Breast epithelium (tissue), 4 donors: ENCODE data around the gene TBC1D32. TPM values are rescaled to one million over a fixed set of nuclear protein-coding genes. Genes with fewer than 3 reads are reported as not detected.
"Not testable (repeated sequence)": the region's sequence is repeated elsewhere in the genome, so short reads cannot be mapped to it uniquely, and the experiment has no call there.

Experiments
- DNase-seq, 2 donors: peaks; one replicate each; pipeline ENCODE4 v3.0.0-alpha.2; 2019; ENCODE audit warnings: low spot score in 2 of 2
- H3K27ac ChIP-seq, 2 donors: fragments of 200-600 bp; sonication (generic) in 1 of 2; one replicate each; pipeline ENCODE4 v1.5.1; 2016 to 2019; ENCODE audit warnings: mild to moderate bottlenecking in 1 of 2
- H3K27me3 ChIP-seq, 2 donors: fragments of 200-600 bp; sonication (generic) in 1 of 2; one replicate each; pipeline versions ENCODE4 v1.5.1 to v1.6.0; 2017 to 2019; ENCODE audit warnings: control low read depth in 1 of 2, mild to moderate bottlenecking in 1 of 2
- H3K36me3 ChIP-seq: fragments of 200-600 bp; one replicate; pipeline ENCODE4 v1.5.1; 2019
- H3K4me1 ChIP-seq, 2 donors: fragments of 200-600 bp; sonication (generic); one replicate each; pipeline ENCODE4 v1.5.1; 2016 to 2019; ENCODE audit warnings: control low read depth in 1 of 2
- H3K4me3 ChIP-seq, 3 donors: fragments of 200-600 bp; sonication (generic); 1 replicate in 2 of 3; 2 replicates in 1 of 3; pipeline ENCODE4 v1.5.1; 2016 to 2019; ENCODE audit warnings: mild to moderate bottlenecking in 3 of 3, moderate library complexity in 2 of 3
- H3K9me3 ChIP-seq, 2 donors: fragments of 200-600 bp; sonication (generic) in 1 of 2; one replicate each; pipeline ENCODE4 v1.5.1; 2016 to 2019; ENCODE audit warnings: control low read depth in 1 of 2
- CTCF ChIP-seq, 3 donors: fragments of 450-650 bp; IDR thresholded peaks; one replicate each; pipeline ENCODE4 v1.5.1; 2016 to 2017; ENCODE audit warnings: antibody characterized with exemption in 3 of 3, mild to moderate bottlenecking in 3 of 3, moderate library complexity in 3 of 3
- POLR2A ChIP-seq: fragments of 450-650 bp; IDR thresholded peaks from one replicate; pipeline ENCODE4 v1.6.1; 2016; ENCODE audit warnings: antibody characterized with exemption, mild to moderate bottlenecking, moderate library complexity
- POLR2AphosphoS5 ChIP-seq, 3 donors: sonication (generic); formaldehyde crosslinking; IDR thresholded peaks; one replicate each; pipeline ENCODE4 v1.6.1; 2017; ENCODE audit warnings: antibody characterized with exemption in 3 of 3
- intact Hi-C: fragments of 100-400 bp; cut with DNase I; formaldehyde crosslinking; loops from one replicate; pipeline ENCODE4 v1.15.1; 2023; ENCODE audit warnings: low total_unique reads
- total RNA-seq, 3 donors: library from RNA; depleted of rRNA; stranded (reverse); fragments of >200 nt; gene quantifications; one replicate each; pipeline ENCODE4 v1.1.0, GENCODE V29; 2016

TBC1D32 gene
- total RNA-seq, 3 donors from 2014 or later = 5.8 to 26.3 (median 18.7) TPM

- H3K4me3 ChIP-seq = no peak overlapping the region
- intact Hi-C loops = no loop called here
- no peaks in the 10 kb centered on the region for H3K4me1 ChIP-seq
- no peaks in the 10 kb centered on the region for H3K9me3 ChIP-seq
- peaks cover 6% of the 10 kb centered on the region for H3K36me3 ChIP-seq
- DNase-seq = no peak
- H3K27ac ChIP-seq = no peak overlapping the region
- TF ChIP-seq POLR2A (no peak), CTCF (IDR thresholded peaks at IDR 0.05) (no peak), POLR2AphosphoS5 (IDR thresholded peaks at IDR 0.05) (no peak)
- no peaks in the 10 kb centered on the region for H3K27me3 ChIP-seq
Observed at GRCh38 chr6:121086876-121087275, 247.4 kb downstream of the TBC1D32 start.

GRCh38 chr6:121076119-121076518 is 258.2 kb downstream of the TBC1D32 start:
- no peak for DNase-seq
- TF ChIP-seq CTCF (IDR thresholded peaks at IDR 0.05) (no peak), POLR2A (no peak), POLR2AphosphoS5 (IDR thresholded peaks at IDR 0.05) (no peak)
- H3K27ac ChIP-seq = no peak overlapping the region
- intact Hi-C loops = no loop called here
- no peaks in the 10 kb centered on the region for H3K36me3 ChIP-seq
- no peak overlapping the region for H3K4me3 ChIP-seq
- H3K9me3 ChIP-seq = no peaks in the 10 kb centered on the region
- no peaks in the 10 kb centered on the region for H3K4me1 ChIP-seq
- H3K27me3 ChIP-seq = no peaks in the 10 kb centered on the region

GRCh38 chr6:121068749-121069148 is 265.5 kb downstream of the TBC1D32 start:
- H3K9me3 ChIP-seq = peaks cover 7 to 17% of the 10 kb centered on the region in 2 donors
- intact Hi-C loops, H3K4me3 ChIP-seq, H3K27me3 ChIP-seq, H3K27ac ChIP-seq, H3K36me3 ChIP-seq, H3K4me1 ChIP-seq, DNase-seq: not testable (repeated sequence)

GRCh38 chr6:121067381-121067780 is 266.9 kb downstream of the TBC1D32 start:
- DNase-seq = no peak
- Histone ChIP-seq H3K27ac (no peak overlapping the region), H3K27me3 (no peaks in the 10 kb centered on the region), H3K9me3 (peaks cover 7 to 17% of the 10 kb centered on the region in 2 donors), H3K4me1 (no peaks in the 10 kb centered on the region), H3K4me3 (no peak overlapping the region), H3K36me3 (no peaks in the 10 kb centered on the region)
- intact Hi-C loops = no loop called here
- TF ChIP-seq POLR2A (no peak), POLR2AphosphoS5 (IDR thresholded peaks at IDR 0.05) (no peak), CTCF (IDR thresholded peaks at IDR 0.05) (no peak)

- H3K27me3 ChIP-seq = no peaks in the 10 kb centered on the region
- H3K36me3 ChIP-seq = no peaks in the 10 kb centered on the region
- no peak for DNase-seq
- no peak overlapping the region for H3K27ac ChIP-seq
- TF ChIP-seq POLR2A = no peak
- intact Hi-C loops = no loop called here
- H3K4me1 ChIP-seq = no peaks in the 10 kb centered on the region
- H3K4me3 ChIP-seq = no peak overlapping the region
- peaks cover 7 to 11% of the 10 kb centered on the region in 2 donors for H3K9me3 ChIP-seq
Observed at GRCh38 chr6:121064345-121064744, 269.9 kb downstream of the TBC1D32 start.

GRCh38 chr6:121055572-121056163 is 278.6 kb downstream of the TBC1D32 start:
- TF ChIP-seq POLR2AphosphoS5 (IDR thresholded peaks at IDR 0.05) = no peak
- TF ChIP-seq POLR2A = no peak
- TF ChIP-seq CTCF (IDR thresholded peaks at IDR 0.05) = peak in 2 of 3 donors; percentile 42 to 46
- intact Hi-C loops = no loop called here
- Histone ChIP-seq H3K27ac (no peak overlapping the region), H3K4me3 (no peak overlapping the region), H3K27me3 (no peaks in the 10 kb centered on the region), H3K4me1 (no peaks in the 10 kb centered on the region), H3K9me3 (no peaks in the 10 kb centered on the region), H3K36me3 (no peaks in the 10 kb centered on the region)
- DNase-seq = no peak

- not testable (repeated sequence) for H3K9me3 ChIP-seq
Observed at GRCh38 chr6:121048593-121048992, 285.7 kb downstream of the TBC1D32 start.

GRCh38 chr6:121044905-121045304 is 289.4 kb downstream of the TBC1D32 start:
- H3K9me3 ChIP-seq = not testable (repeated sequence)

More at GRCh38 chr6:121048593-121048992, 285.7 kb downstream of the TBC1D32 start:
- H3K4me1 ChIP-seq, H3K4me3 ChIP-seq, intact Hi-C loops, H3K27ac ChIP-seq, H3K27me3 ChIP-seq, H3K36me3 ChIP-seq, DNase-seq: not testable (repeated sequence)

GRCh38 chr6:121043706-121044105 is 290.6 kb downstream of the TBC1D32 start:
- H3K36me3 ChIP-seq, H3K27me3 ChIP-seq, DNase-seq, H3K4me3 ChIP-seq, H3K27ac ChIP-seq, intact Hi-C loops, H3K9me3 ChIP-seq, H3K4me1 ChIP-seq: not testable (repeated sequence)

More at GRCh38 chr6:121044905-121045304, 289.4 kb downstream of the TBC1D32 start:
- H3K4me3 ChIP-seq, H3K36me3 ChIP-seq, intact Hi-C loops, H3K27ac ChIP-seq, DNase-seq, H3K27me3 ChIP-seq, H3K4me1 ChIP-seq: not testable (repeated sequence)
